Tibial artery (tissue), 4 donors: ENCODE results near the gene SGIP1.

Experiments
- DNase-seq, 2 donors: peaks; one replicate each; pipeline ENCODE4 v3.0.0-alpha.2; 2019
- H3K27ac ChIP-seq, 2 donors: fragments of 200-600 bp; sonication (generic) in 1 of 2; 1 replicate in 1 of 2; 2 replicates in 1 of 2; pipeline ENCODE4 v1.5.1; 2018 to 2019; ENCODE audit warnings: mild to moderate bottlenecking in 1 of 2
- H3K27me3 ChIP-seq, 2 donors: fragments of 200-600 bp; sonication (generic) in 1 of 2; one replicate each; pipeline versions ENCODE4 v1.5.1 to v1.6.0; 2016 to 2019
- H3K36me3 ChIP-seq, 3 donors: fragments of 200-600 bp; sonication (generic) in 2 of 3; one replicate each; pipeline ENCODE4 v1.5.1; 2016 to 2019; ENCODE audit warnings: mild to moderate bottlenecking in 2 of 3
- H3K4me1 ChIP-seq, 4 donors: fragments of 200-600 bp; sonication (generic) in 2 of 4; 1 replicate in 3 of 4; 2 replicates in 1 of 4; pipeline ENCODE4 v1.5.1; 2016 to 2019
- H3K4me3 ChIP-seq, 2 donors: fragments of 200-600 bp; sonication (generic) in 1 of 2; 1 replicate in 1 of 2; 2 replicates in 1 of 2; pipeline ENCODE4 v1.5.1; 2018 to 2019; ENCODE audit warnings: mild to moderate bottlenecking in 2 of 2
- H3K9me3 ChIP-seq, 3 donors: fragments of 200-600 bp; sonication (generic) in 1 of 3; one replicate each; pipeline ENCODE4 v1.5.1; 2016 to 2019
- CTCF ChIP-seq, 2 experiments: fragments of 200-600 bp in 1 of 2; fragments of 450-650 bp in 1 of 2; IDR thresholded peaks; one replicate each; pipeline ENCODE4 v1.5.1; 2017 to 2019; ENCODE audit warnings: antibody characterized with exemption in 2 of 2, mild to moderate bottlenecking in 1 of 2, moderate library complexity in 1 of 2
- intact Hi-C: fragments of 100-400 bp; cut with DNase I; formaldehyde crosslinking; loops from one replicate; pipeline ENCODE4 v1.15.0; 2023; ENCODE audit warnings: low total_unique reads

The SGIP1 gene

GRCh38 chr1:66511118-66511517, 22.8 kb upstream of the SGIP1 start:
- H3K36me3 ChIP-seq, result no peaks in the 10 kb centered on the region
- no peak overlapping the region for H3K4me3 ChIP-seq
- no peak for DNase-seq
- peaks cover 0 to 4% (median 0%) of the 10 kb centered on the region in 4 donors for H3K4me1 ChIP-seq
- H3K9me3 ChIP-seq, result no peaks in the 10 kb centered on the region
- no peaks in the 10 kb centered on the region for H3K27me3 ChIP-seq
- H3K27ac ChIP-seq, result no peak overlapping the region
- intact Hi-C loops, result no loop called here
- TF ChIP-seq CTCF (IDR thresholded peaks at IDR 0.05), result no peak

GRCh38 chr1:66517959-66518358, 16.0 kb upstream of the SGIP1 start:
- H3K36me3 ChIP-seq, result no peaks in the 10 kb centered on the region
- no peak for DNase-seq
- intact Hi-C loops, result no loop called here

GRCh38 chr1:66518654-66519053, 15.3 kb upstream of the SGIP1 start:
- no peak for TF ChIP-seq CTCF (IDR thresholded peaks at IDR 0.05)
- H3K27me3 ChIP-seq, result no peaks in the 10 kb centered on the region
- no peak overlapping the region for H3K27ac ChIP-seq
- DNase-seq, result no peak
- intact Hi-C loops, result no loop called here
- no peak overlapping the region for H3K4me3 ChIP-seq
- no peaks in the 10 kb centered on the region for H3K36me3 ChIP-seq
- no peaks in the 10 kb centered on the region for H3K4me1 ChIP-seq
- no peaks in the 10 kb centered on the region for H3K9me3 ChIP-seq

More at GRCh38 chr1:66517959-66518358, 16.0 kb upstream of the SGIP1 start:
- no peak overlapping the region for H3K4me3 ChIP-seq
- no peak overlapping the region for H3K27ac ChIP-seq
- TF ChIP-seq CTCF (IDR thresholded peaks at IDR 0.05), result no peak
- H3K9me3 ChIP-seq, result no peaks in the 10 kb centered on the region
- H3K4me1 ChIP-seq, result no peaks in the 10 kb centered on the region
- no peaks in the 10 kb centered on the region for H3K27me3 ChIP-seq

DNA sequence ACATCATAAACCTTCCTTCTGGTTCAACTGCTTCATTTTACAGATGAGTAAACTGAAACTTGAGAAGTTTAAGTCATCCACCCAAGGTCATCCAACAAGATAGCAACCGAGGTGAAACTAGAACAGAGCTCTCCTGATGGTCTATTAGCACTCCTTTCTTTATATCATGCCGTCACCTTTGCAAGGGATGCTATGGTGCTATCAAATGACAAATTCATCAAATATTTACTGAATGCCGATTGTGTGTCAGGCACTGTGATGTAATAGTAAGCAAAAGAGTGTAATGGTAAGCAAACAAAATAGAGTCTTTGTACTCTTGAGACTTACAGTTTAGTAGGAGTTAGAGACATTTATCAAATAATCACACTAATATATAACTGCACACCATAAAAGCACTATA, 14.0 kb upstream of the SGIP1 start:
- H3K27me3 ChIP-seq, result no peaks in the 10 kb centered on the region
- DNase-seq, result no peak
- H3K27ac ChIP-seq, result no peak overlapping the region
- H3K9me3 ChIP-seq, result no peaks in the 10 kb centered on the region
- no peaks in the 10 kb centered on the region for H3K4me1 ChIP-seq
- no peak for TF ChIP-seq CTCF (IDR thresholded peaks at IDR 0.05)
- no peak overlapping the region for H3K4me3 ChIP-seq
- intact Hi-C loops, result no loop called here
- H3K36me3 ChIP-seq, result no peaks in the 10 kb centered on the region

- no peaks in the 10 kb centered on the region for H3K36me3 ChIP-seq
- H3K27ac ChIP-seq, result no peak overlapping the region
- intact Hi-C loops, result no loop called here
- H3K4me3 ChIP-seq, result no peak overlapping the region
- no peaks in the 10 kb centered on the region for H3K9me3 ChIP-seq
- DNase-seq, result no peak
- H3K27me3 ChIP-seq, result no peaks in the 10 kb centered on the region
- H3K4me1 ChIP-seq, result no peaks in the 10 kb centered on the region
- TF ChIP-seq CTCF (IDR thresholded peaks at IDR 0.05), result no peak
Observed at GRCh38 chr1:66520655-66521054, 13.3 kb upstream of the SGIP1 start.

DNA sequence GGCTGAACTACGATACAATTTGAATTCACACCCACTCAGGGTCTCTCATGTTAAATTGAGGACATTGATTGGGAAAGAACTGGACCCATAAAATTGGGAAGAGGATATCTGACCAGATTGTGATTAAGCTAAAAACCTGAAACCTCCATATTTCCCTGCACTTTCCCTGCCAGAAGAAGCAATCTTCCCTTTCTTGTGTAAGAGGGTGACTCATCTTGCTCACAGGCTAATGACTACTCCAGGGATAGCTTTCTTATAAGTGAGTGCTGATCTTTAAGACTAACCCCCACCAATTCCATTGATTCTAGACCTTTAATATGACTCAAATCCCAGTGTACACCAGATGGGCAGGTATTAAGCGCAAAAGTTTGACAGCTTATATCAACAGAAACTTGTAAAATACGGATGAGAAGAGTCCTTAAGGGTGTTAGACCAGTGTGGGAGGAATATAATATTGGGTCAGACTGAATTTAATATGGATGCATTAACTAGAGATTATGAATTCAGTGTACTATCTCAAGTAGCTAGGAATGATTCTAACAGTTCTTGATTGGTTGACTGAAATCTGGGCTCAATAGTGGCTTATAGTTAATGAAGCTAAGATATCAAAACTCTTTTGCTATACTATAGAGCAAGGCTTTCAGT, 12.1 kb upstream of the SGIP1 start:
- Histone ChIP-seq H3K4me3 (no peak overlapping the region), H3K27me3 (no peaks in the 10 kb centered on the region), H3K36me3 (no peaks in the 10 kb centered on the region), H3K4me1 (no peaks in the 10 kb centered on the region), H3K27ac (no peak overlapping the region), H3K9me3 (no peaks in the 10 kb centered on the region)
- DNase-seq, result no peak
- intact Hi-C loops, result no loop called here
- TF ChIP-seq CTCF (IDR thresholded peaks at IDR 0.05), result no peak
